DND-41 (cell line): ENCODE results near the gene HSPBAP1.

Experiments used
- EZH2 ChIP-seq: IDR thresholded peaks from 3 replicates; pipeline ENCODE4 v1.6.1; 2012; ENCODE audit warnings: borderline replicate concordance, low read depth, mild to moderate bottlenecking, moderate library complexity, low read length, inconsistent platforms; ENCODE audit not compliant: severe bottlenecking
- TF ChIP-seq, protein P1 (sequence below): IDR thresholded peaks from 2 replicates; pipeline ENCODE4 v1.5.1; 2012; ENCODE audit warnings: borderline replicate concordance, low read length, moderate library complexity, mild to moderate bottlenecking; ENCODE audit not compliant: poor library complexity, severe bottlenecking; ENCODE audit errors: extremely low read depth

- TF ChIP-seq, protein P1, sequence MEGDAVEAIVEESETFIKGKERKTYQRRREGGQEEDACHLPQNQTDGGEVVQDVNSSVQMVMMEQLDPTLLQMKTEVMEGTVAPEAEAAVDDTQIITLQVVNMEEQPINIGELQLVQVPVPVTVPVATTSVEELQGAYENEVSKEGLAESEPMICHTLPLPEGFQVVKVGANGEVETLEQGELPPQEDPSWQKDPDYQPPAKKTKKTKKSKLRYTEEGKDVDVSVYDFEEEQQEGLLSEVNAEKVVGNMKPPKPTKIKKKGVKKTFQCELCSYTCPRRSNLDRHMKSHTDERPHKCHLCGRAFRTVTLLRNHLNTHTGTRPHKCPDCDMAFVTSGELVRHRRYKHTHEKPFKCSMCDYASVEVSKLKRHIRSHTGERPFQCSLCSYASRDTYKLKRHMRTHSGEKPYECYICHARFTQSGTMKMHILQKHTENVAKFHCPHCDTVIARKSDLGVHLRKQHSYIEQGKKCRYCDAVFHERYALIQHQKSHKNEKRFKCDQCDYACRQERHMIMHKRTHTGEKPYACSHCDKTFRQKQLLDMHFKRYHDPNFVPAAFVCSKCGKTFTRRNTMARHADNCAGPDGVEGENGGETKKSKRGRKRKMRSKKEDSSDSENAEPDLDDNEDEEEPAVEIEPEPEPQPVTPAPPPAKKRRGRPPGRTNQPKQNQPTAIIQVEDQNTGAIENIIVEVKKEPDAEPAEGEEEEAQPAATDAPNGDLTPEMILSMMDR, result no peak
- TF ChIP-seq EZH2, result no peak
Observed at GRCh38 chr3:122794779-122795673, 1.4 kb upstream of the HSPBAP1 start, which contains the start of gene SLC49A4.
